ENCODE results near the gene CTNND2. TPM values are rescaled to one million over a fixed set of nuclear protein-coding genes. Genes with fewer than 3 reads are reported as not detected.

Gene CTNND2
- total RNA-seq, 2 experiments from 2014 or later: not detected

- Mint-ChIP-seq H3K4me1 (peaks cover 3% of the 10 kb centered on the region), H3K4me3 (no peak overlapping the region), H3K27me3 (peaks cover 19% of the 10 kb centered on the region), H3K36me3 (ENCODE audit: low read depth) (no peaks in the 10 kb centered on the region), H3K9me3 (no peaks in the 10 kb centered on the region), H3K27ac (no peak overlapping the region)
- ChIA-PET CTCF (no interaction called here), POLR2A (no interaction called here)
- DNase-seq: no peak
These were observed 5.5 kb downstream of the CTNND2 start for GRCh38 chr5:11898787-11899186.

- Mint-ChIP-seq H3K9me3 (no peaks in the 10 kb centered on the region), H3K27ac (no peak overlapping the region), H3K4me1 (peaks cover under 1% of the 10 kb centered on the region), H3K27me3 (peaks cover 12% of the 10 kb centered on the region), H3K4me3 (no peak overlapping the region), H3K36me3 (ENCODE audit: low read depth) (no peaks in the 10 kb centered on the region)
- DNase-seq: no peak
- ChIA-PET CTCF (no interaction called here), POLR2A (no interaction called here)
These were observed 6.5 kb downstream of the CTNND2 start for GRCh38 chr5:11897781-11898180.

GRCh38 chr5:11894992-11895391, 9.3 kb downstream of the CTNND2 start:
- no peaks in the 10 kb centered on the region for H3K36me3 Mint-ChIP-seq (ENCODE audit: low read depth)
- H3K27ac Mint-ChIP-seq: no peak overlapping the region
- H3K4me1 Mint-ChIP-seq: no peaks in the 10 kb centered on the region
- no peak for DNase-seq
- H3K9me3 Mint-ChIP-seq: no peaks in the 10 kb centered on the region
- no peaks in the 10 kb centered on the region for H3K27me3 Mint-ChIP-seq
- no peak overlapping the region for H3K4me3 Mint-ChIP-seq
- ChIA-PET CTCF (no interaction called here), POLR2A (no interaction called here)

- H3K4me3 Mint-ChIP-seq: no peak overlapping the region
- no peaks in the 10 kb centered on the region for H3K4me1 Mint-ChIP-seq
- no peaks in the 10 kb centered on the region for H3K36me3 Mint-ChIP-seq (ENCODE audit: low read depth)
- DNase-seq: no peak
- H3K9me3 Mint-ChIP-seq: no peaks in the 10 kb centered on the region
- H3K27me3 Mint-ChIP-seq: no peaks in the 10 kb centered on the region
- POLR2A ChIA-PET: no interaction called here
- CTCF ChIA-PET: no interaction called here
- no peak overlapping the region for H3K27ac Mint-ChIP-seq
These were observed 11.4 kb downstream of the CTNND2 start for GRCh38 chr5:11892832-11893231.

- Mint-ChIP-seq H3K4me1 (no peaks in the 10 kb centered on the region), H3K27ac (no peak overlapping the region), H3K36me3 (ENCODE audit: low read depth) (no peaks in the 10 kb centered on the region)
These were observed 13.5 kb downstream of the CTNND2 start for GRCh38 chr5:11890777-11891176.

GRCh38 chr5:11888221-11888620, 16.0 kb downstream of the CTNND2 start:
- Mint-ChIP-seq H3K36me3 (ENCODE audit: low read depth) (no peaks in the 10 kb centered on the region), H3K9me3 (no peaks in the 10 kb centered on the region), H3K27ac (no peak overlapping the region), H3K4me3 (no peak overlapping the region), H3K27me3 (no peaks in the 10 kb centered on the region), H3K4me1 (no peaks in the 10 kb centered on the region)
- no peak for DNase-seq
- CTCF ChIA-PET: no interaction called here
- POLR2A ChIA-PET: no interaction called here

More at GRCh38 chr5:11890777-11891176, 13.5 kb downstream of the CTNND2 start:
- Mint-ChIP-seq H3K9me3 (no peaks in the 10 kb centered on the region), H3K27me3 (no peaks in the 10 kb centered on the region), H3K4me3 (no peak overlapping the region)
- CTCF ChIA-PET: no interaction called here
- POLR2A ChIA-PET: no interaction called here
- DNase-seq: no peak

GRCh38 chr5:11878814-11879213, 25.4 kb downstream of the CTNND2 start:
- Mint-ChIP-seq H3K27me3 (no peaks in the 10 kb centered on the region), H3K27ac (no peak overlapping the region), H3K9me3 (peaks cover 5% of the 10 kb centered on the region), H3K4me1 (no peaks in the 10 kb centered on the region), H3K4me3 (no peak overlapping the region), H3K36me3 (ENCODE audit: low read depth) (no peaks in the 10 kb centered on the region)
- ChIA-PET CTCF (no interaction called here), POLR2A (no interaction called here)
- DNase-seq: no peak

GRCh38 chr5:11873587-11873986, 30.7 kb downstream of the CTNND2 start:
- H3K36me3 Mint-ChIP-seq (ENCODE audit: low read depth): no peaks in the 10 kb centered on the region
- DNase-seq: no peak
- no peak overlapping the region for H3K4me3 Mint-ChIP-seq
- ChIA-PET POLR2A (no interaction called here), CTCF (no interaction called here)
- H3K4me1 Mint-ChIP-seq: no peaks in the 10 kb centered on the region
- H3K27ac Mint-ChIP-seq: no peak overlapping the region
- no peaks in the 10 kb centered on the region for H3K27me3 Mint-ChIP-seq
- peaks cover 2% of the 10 kb centered on the region for H3K9me3 Mint-ChIP-seq

GRCh38 chr5:11869203-11869602, 35.0 kb downstream of the CTNND2 start:
- Mint-ChIP-seq H3K27ac (no peak overlapping the region), H3K4me1 (no peaks in the 10 kb centered on the region), H3K36me3 (ENCODE audit: low read depth) (no peaks in the 10 kb centered on the region), H3K4me3 (no peak overlapping the region), H3K27me3 (no peaks in the 10 kb centered on the region), H3K9me3 (peaks cover 6% of the 10 kb centered on the region)
- CTCF ChIA-PET: no interaction called here
- POLR2A ChIA-PET: no interaction called here
- no peak for DNase-seq

GRCh38 chr5:11863911-11864310, 40.3 kb downstream of the CTNND2 start:
- H3K4me3 Mint-ChIP-seq: no peak overlapping the region
- POLR2A ChIA-PET: no interaction called here
- H3K27me3 Mint-ChIP-seq: no peaks in the 10 kb centered on the region
- CTCF ChIA-PET: no interaction called here
- no peak overlapping the region for H3K27ac Mint-ChIP-seq
- DNase-seq: no peak
- peaks cover 4% of the 10 kb centered on the region for H3K9me3 Mint-ChIP-seq
- H3K36me3 Mint-ChIP-seq (ENCODE audit: low read depth): no peaks in the 10 kb centered on the region
- no peaks in the 10 kb centered on the region for H3K4me1 Mint-ChIP-seq

GRCh38 chr5:11857391-11857790, 46.9 kb downstream of the CTNND2 start:
- H3K4me3 Mint-ChIP-seq: no peak overlapping the region
- no peaks in the 10 kb centered on the region for H3K4me1 Mint-ChIP-seq
- no peaks in the 10 kb centered on the region for H3K36me3 Mint-ChIP-seq (ENCODE audit: low read depth)
- H3K27me3 Mint-ChIP-seq: no peaks in the 10 kb centered on the region
- H3K27ac Mint-ChIP-seq: no peak overlapping the region
- no peak for DNase-seq
- POLR2A ChIA-PET: no interaction called here
- CTCF ChIA-PET: no interaction called here
- peaks cover 7% of the 10 kb centered on the region for H3K9me3 Mint-ChIP-seq

GRCh38 chr5:11854936-11855335, 49.3 kb downstream of the CTNND2 start:
- no peak overlapping the region for H3K4me3 Mint-ChIP-seq
- H3K27ac Mint-ChIP-seq: no peak overlapping the region
- no peaks in the 10 kb centered on the region for H3K36me3 Mint-ChIP-seq (ENCODE audit: low read depth)
- POLR2A ChIA-PET: no interaction called here
- no peaks in the 10 kb centered on the region for H3K27me3 Mint-ChIP-seq
- peaks cover 7% of the 10 kb centered on the region for H3K9me3 Mint-ChIP-seq
- no peaks in the 10 kb centered on the region for H3K4me1 Mint-ChIP-seq
- DNase-seq: no peak
- CTCF ChIA-PET: no interaction called here

- no peaks in the 10 kb centered on the region for H3K4me1 Mint-ChIP-seq
- H3K27ac Mint-ChIP-seq: no peak overlapping the region
- CTCF ChIA-PET: no interaction called here
- H3K27me3 Mint-ChIP-seq: no peaks in the 10 kb centered on the region
- no peak overlapping the region for H3K4me3 Mint-ChIP-seq
- no peak for DNase-seq
- no peaks in the 10 kb centered on the region for H3K36me3 Mint-ChIP-seq (ENCODE audit: low read depth)
- H3K9me3 Mint-ChIP-seq: peaks cover 11% of the 10 kb centered on the region
- POLR2A ChIA-PET: no interaction called here
These were observed 50.5 kb downstream of the CTNND2 start for GRCh38 chr5:11853796-11854195.

- Mint-ChIP-seq H3K9me3 (peaks cover 11% of the 10 kb centered on the region), H3K36me3 (ENCODE audit: low read depth) (no peaks in the 10 kb centered on the region), H3K4me3 (no peak overlapping the region), H3K27me3 (no peaks in the 10 kb centered on the region), H3K4me1 (no peaks in the 10 kb centered on the region), H3K27ac (no peak overlapping the region)
- DNase-seq: no peak
- ChIA-PET CTCF (no interaction called here), POLR2A (no interaction called here)
These were observed 51.1 kb downstream of the CTNND2 start for GRCh38 chr5:11853140-11853539.

- Mint-ChIP-seq H3K4me3 (no peak overlapping the region), H3K36me3 (ENCODE audit: low read depth) (no peaks in the 10 kb centered on the region), H3K27ac (no peak overlapping the region), H3K9me3 (peaks cover 10% of the 10 kb centered on the region), H3K27me3 (no peaks in the 10 kb centered on the region), H3K4me1 (no peaks in the 10 kb centered on the region)
- CTCF ChIA-PET: no interaction called here
- no peak for DNase-seq
- POLR2A ChIA-PET: no interaction called here
These were observed 51.5 kb downstream of the CTNND2 start for GRCh38 chr5:11852717-11853087.

All from activated CD4-positive, alpha-beta memory T cell treated with anti-CD3 and anti-CD28 coated beads, Interleukin-2, amount 10 ng/mL, durations not matched to agents 7 days and 5 days (primary cell).